A549 (cell line): Measurements from ENCODE around the gene PRKD2. TPM values are rescaled to one million over a fixed set of nuclear protein-coding genes. Genes with fewer than 3 reads are reported as not detected.

Experiments
- ATAC-seq, 2 experiments: fragments of 200-7000 bp in 1 of 2; fragments of >200 bp in 1 of 2; cut with Nextera tagmentation in 1 of 2; cut with Tn5 transposase in 1 of 2; 3 replicates each; pipeline versions ENCODE4 v1.8.0 to v1.9.1; 2018 to 2020; ENCODE audit warnings: mild to moderate bottlenecking in 1 of 2, moderate library complexity in 1 of 2
- CTCF ChIA-PET: fragments of 300-600 bp; sonication (Branson Sonifier 250); formaldehyde crosslinking; extraction: SDS; loops from one replicate; lab custom pipeline; 2021; ENCODE audit warnings: antibody characterized with exemption, inconsistent platforms; lab: Yijun Ruan, JAX
- POLR2A ChIA-PET: fragments of 350-600 bp; formaldehyde crosslinking; extraction: SDS; loops from one replicate; lab custom pipeline; 2021; ENCODE audit warnings: antibody characterized with exemption, inconsistent platforms; lab: Yijun Ruan, JAX
- DNase-seq, 2 experiments: peaks; one replicate each; pipeline versions ENCODE4 v3.0.0 to v3.0.0-alpha.2; 2011 to 2016; ENCODE audit warnings: low read depth in 1 of 2, low spot score in 1 of 2
- FAIRE-seq: peaks from 2 replicates; lab custom pipeline; 2011; peaks lifted over from hg19 to GRCh38; lab: Jason Lieb, UNC
- H3K27ac ChIP-seq, 2 experiments: fragments of >200 bp; sonication (Bioruptor Twin); formaldehyde crosslinking; 3 replicates each; pipeline ENCODE4 v1.5.1; 2016 to 2017
- H3K4me1 ChIP-seq: fragments of >200 bp; sonication (Bioruptor Twin); formaldehyde crosslinking; 3 replicates; pipeline ENCODE4 v1.6.1; 2016
- H3K4me2 ChIP-seq: fragments of >200 bp; sonication (Bioruptor Twin); formaldehyde crosslinking; 3 replicates; pipeline ENCODE4 v1.6.1; 2016
- H3K4me3 ChIP-seq: fragments of >200 bp; sonication (Bioruptor Twin); formaldehyde crosslinking; 3 replicates; pipeline ENCODE4 v1.5.1; 2016
- H3K9me3 ChIP-seq: fragments of >200 bp; sonication (Bioruptor Twin); formaldehyde crosslinking; 3 replicates; pipeline ENCODE4 v1.6.1; 2016
- BCL3 ChIP-seq: fragments of >200 bp; sonication (Bioruptor Twin); formaldehyde crosslinking; IDR thresholded peaks from 3 replicates; pipeline ENCODE4 v1.6.1; 2016
- CBX8 ChIP-seq: fragments of 200-600 bp; sonication (generic); IDR thresholded peaks from 2 replicates; pipeline ENCODE4 v1.6.1; 2016
- CEBPB ChIP-seq, 2 experiments: fragments of >200 bp in 1 of 2; sonication (Bioruptor Twin) in 1 of 2; formaldehyde crosslinking in 1 of 2; IDR thresholded peaks; 2 replicates each; pipeline ENCODE4 v1.6.1; 2012 to 2016
- CTCF ChIP-seq: fragments of >200 bp; sonication (Bioruptor Twin); formaldehyde crosslinking; IDR thresholded peaks from 3 replicates; pipeline ENCODE4 v1.5.1; 2016
- E2F6 ChIP-seq: IDR thresholded peaks from 2 replicates; pipeline ENCODE4 v1.6.1; 2012; ENCODE audit warnings: low read depth, borderline replicate concordance
- FOSB ChIP-seq: fragments of 250-450 bp; sonication (Bioruptor Pico); IDR thresholded peaks from 2 replicates; pipeline ENCODE4 v1.5.0; 2020; ENCODE audit warnings: mild to moderate bottlenecking, moderate library complexity
- HMGXB4 ChIP-seq: fragments of 250-450 bp; sonication (Bioruptor Pico); IDR thresholded peaks from 2 replicates; pipeline ENCODE4 v1.5.0; 2021; ENCODE audit warnings: mild to moderate bottlenecking, moderate library complexity, borderline replicate concordance
- JUN ChIP-seq, 2 experiments: fragments of >200 bp; sonication (Bioruptor Twin); formaldehyde crosslinking; IDR thresholded peaks; 2 replicates in 1 of 2; 3 replicates in 1 of 2; pipeline ENCODE4 v1.6.1; 2016 to 2017
- KDM5A ChIP-seq: fragments of 200-600 bp; sonication (generic); IDR thresholded peaks from 2 replicates; pipeline ENCODE4 v1.6.1; 2016; ENCODE audit warnings: antibody characterized with exemption, mild to moderate bottlenecking
- MAZ ChIP-seq: fragments of 150-350 bp; IDR thresholded peaks from 2 replicates; pipeline ENCODE4 v1.6.1; 2014; ENCODE audit warnings: antibody characterized with exemption, low read depth, low read length, borderline replicate concordance
- NR3C1 ChIP-seq: fragments of >200 bp; sonication (Bioruptor Twin); formaldehyde crosslinking; IDR thresholded peaks from 3 replicates; pipeline ENCODE4 v1.6.1; 2017
- PBX3 ChIP-seq: IDR thresholded peaks from 2 replicates; pipeline ENCODE4 v1.6.1; 2012
- PHF8 ChIP-seq: fragments of 200-600 bp; sonication (generic); IDR thresholded peaks from 2 replicates; pipeline ENCODE4 v1.6.1; 2016; ENCODE audit warnings: low read depth, mild to moderate bottlenecking, antibody characterized with exemption, moderate library complexity, borderline replicate concordance
- POLR2A ChIP-seq: IDR thresholded peaks from 2 replicates; pipeline ENCODE4 v1.6.1; 2012; ENCODE audit warnings: mild to moderate bottlenecking, low read length
- RARB ChIP-seq: fragments of 250-450 bp; sonication (Bioruptor Pico); IDR thresholded peaks from 2 replicates; pipeline ENCODE4 v1.8.0; 2021; ENCODE audit warnings: mild to moderate bottlenecking, moderate library complexity
- USF2 ChIP-seq: fragments of 450-650 bp; IDR thresholded peaks from 2 replicates; pipeline ENCODE4 v1.6.1; 2014; ENCODE audit warnings: antibody characterized with exemption
- ZSCAN20 ChIP-seq: fragments of 250-450 bp; sonication (Bioruptor Pico); IDR thresholded peaks from 2 replicates; pipeline ENCODE4 v1.8.0; 2022; ENCODE audit warnings: mild to moderate bottlenecking, moderate library complexity
- WGBS: methylation state at CpG from one replicate; pipeline ENCODE4 v1.1.6; 2017; ENCODE audit errors: missing lambda C conversion rate; 5-methylcytosine and 5-hydroxymethylcytosine counted together
- polyA minus RNA-seq: library from RNA; depleted of rRNA, polyadenylated mRNA; stranded (reverse); fragments of >200 nt; gene quantifications from 2 replicates; pipeline ENCODE4 v1.2.3, GENCODE V29; 2011; rRNA and poly(A)+ RNA removed
- polyA plus RNA-seq, 4 experiments: library from polyadenylated mRNA; depleted of rRNA in 3 of 4; stranded (reverse); fragments of >200 nt; fragmentation: RNase III in 1 of 4; extraction: RNeasy Plus Mini Kit Qiagen cat#74134 plus additional on column Dnase treatment in 1 of 4; gene quantifications; 2 replicates in 3 of 4; 3 replicates in 1 of 4; pipeline ENCODE4 v1.2.3, GENCODE V29; 2011 to 2017
- TF ChIP-seq, protein P1 (sequence below): fragments of 150-350 bp; IDR thresholded peaks from 2 replicates; pipeline ENCODE4 v1.6.1; 2014; ENCODE audit warnings: low read depth, mild to moderate bottlenecking, low read length

The PRKD2 gene
- polyA plus RNA-seq (2011; rRNA removed) (8.3 and 10.4 TPM in 2 replicates), polyA plus RNA-seq (2017; fragmentation: RNase III; extraction: RNeasy Plus Mini Kit Qiagen cat#74134 plus additional on column Dnase treatment) (21.7 to 25.8 TPM (median 24.6 TPM) in 3 replicates), polyA minus RNA-seq (22.8 and 23.8 TPM in 2 replicates)
- polyA plus RNA-seq (2012; cell fraction: cytosol; rRNA removed): 20.7 and 21.5 TPM in 2 replicates
- polyA plus RNA-seq (2012; cell fraction: nucleus; rRNA removed): 43.5 and 59.2 TPM in 2 replicates

DNA sequence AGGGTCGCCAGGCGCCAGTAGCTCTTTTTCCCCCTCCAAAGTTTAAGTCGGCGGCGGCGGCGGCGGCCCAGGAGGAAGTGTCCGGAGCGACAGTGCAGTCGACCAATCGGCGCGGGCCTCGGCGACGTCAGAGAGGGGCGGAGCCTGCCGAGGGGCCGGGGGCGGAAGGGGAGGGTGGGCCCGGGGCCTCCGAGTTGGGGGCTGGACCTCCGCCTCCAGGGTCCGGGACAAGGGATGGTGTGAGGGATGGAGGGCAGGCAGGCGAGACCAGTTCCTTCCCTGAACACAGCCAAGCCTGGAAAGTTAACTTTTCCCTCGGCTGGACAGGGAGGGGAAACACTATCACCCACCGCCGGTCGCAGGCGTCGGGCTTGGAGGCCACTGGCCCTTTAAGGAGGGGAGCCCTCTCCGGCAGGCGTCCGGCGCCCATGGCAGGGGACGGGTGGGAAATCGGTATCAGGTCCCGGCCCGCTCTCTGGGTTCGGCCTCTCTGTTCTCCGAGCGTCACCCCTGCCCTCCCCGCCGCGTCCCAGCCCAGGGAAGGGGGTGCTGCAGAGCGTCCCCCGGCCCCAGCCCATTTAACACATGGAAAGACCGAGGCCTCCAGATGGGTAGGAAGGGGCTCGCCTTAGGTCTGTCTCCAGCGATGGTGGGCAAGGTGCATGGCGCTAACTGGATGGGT, at the start of gene PRKD2:
PRKD2 (minus strand) TSS at position 81 of the 682 bp plus-strand sequence. CDS start 744 bp downstream, outside the sequence.
- WGBS: 6% methylated on average over 29 of the region's 52 CpGs
- FAIRE-seq: no peak
- H3K4me2 ChIP-seq: peak within 1 kb of the TSS; percentile 98
- CTCF ChIA-PET: interaction anchor here (1.3 to 8.7 kb wide), 5 partner anchors 12 to 55 kb away, joined by 5 to 102 read pairs (median 64); no protein-coding TSS in a partner anchor
- H3K9me3 ChIP-seq: no peaks in the 10 kb centered on the region
- peaks cover 25% of the 10 kb centered on the region for H3K4me1 ChIP-seq
- POLR2A ChIA-PET: interaction anchor here (0.5 to 1.3 kb wide), 2 partner anchors 11 to 371 kb away, joined by 3 read pairs; no protein-coding TSS in a partner anchor
- TF ChIP-seq MAZ (peak; percentile 39; the same call in 1 of the 2 replicates), CBX8 (no peak), USF2 (no peak), FOSB (CRISPR knock-in tag) (0 out of 2 replicates have a peak, but pooled peaks have one; percentile 41), POLR2A (peak; percentile 50; the same call in 1 of the 2 replicates), JUN (IDR thresholded peaks at IDR 0.05) (peak in 1 of 2 experiments; percentile 54; a peak in 2 of 5 replicates), PBX3 (peak; percentile 96), KDM5A (no peak), HMGXB4 (CRISPR knock-in tag) (no peak), E2F6 (no peak)
- H3K27ac ChIP-seq: peak within 1 kb of the TSS; percentile 84 to 90
- peak; percentile 60 to 82 for ATAC-seq
- DNase-seq: peak; percentile 83 to 90
- H3K4me3 ChIP-seq: peak within 1 kb of the TSS; percentile 88

- Histone ChIP-seq H3K4me3 (no peak overlapping the region), H3K9me3 (no peaks in the 10 kb centered on the region), H3K4me2 (no peak overlapping the region), H3K27ac (peak overlapping the region in 1 of 2 experiments; percentile 25; a peak in 2 of 6 replicates), H3K4me1 (peaks cover 21% of the 10 kb centered on the region)
- ChIA-PET CTCF (interaction anchor here (0.7 to 28.2 kb wide), 8 partner anchors 12 to 248 kb away, joined by 3 to 1222 read pairs (median 22); partner anchors contain the start of genes AP2S1 and SLC1A5), POLR2A (interaction anchor here (0.7 to 1.7 kb wide), 2 partner anchors 23 to 65 kb away, joined by 3 to 10 read pairs; partner anchors contain the start of gene SLC1A5)
- no peak for DNase-seq
- no peak for FAIRE-seq
- 61% methylated on average over 11 of the region's 11 CpGs for WGBS
- no peak; a peak in 1 of 6 replicates for ATAC-seq
- TF ChIP-seq RARB (CRISPR knock-in tag) (no peak), NR3C1 (no peak), CTCF (no peak), PHF8 (no peak), BCL3 (no peak), ZSCAN20 (CRISPR knock-in tag) (no peak), CEBPB (IDR thresholded peaks at IDR 0.05) (0 out of 4 replicates have a peak, but pooled peaks of 1 of the 2 experiments have one; percentile 17)
- TF ChIP-seq, protein P1, sequence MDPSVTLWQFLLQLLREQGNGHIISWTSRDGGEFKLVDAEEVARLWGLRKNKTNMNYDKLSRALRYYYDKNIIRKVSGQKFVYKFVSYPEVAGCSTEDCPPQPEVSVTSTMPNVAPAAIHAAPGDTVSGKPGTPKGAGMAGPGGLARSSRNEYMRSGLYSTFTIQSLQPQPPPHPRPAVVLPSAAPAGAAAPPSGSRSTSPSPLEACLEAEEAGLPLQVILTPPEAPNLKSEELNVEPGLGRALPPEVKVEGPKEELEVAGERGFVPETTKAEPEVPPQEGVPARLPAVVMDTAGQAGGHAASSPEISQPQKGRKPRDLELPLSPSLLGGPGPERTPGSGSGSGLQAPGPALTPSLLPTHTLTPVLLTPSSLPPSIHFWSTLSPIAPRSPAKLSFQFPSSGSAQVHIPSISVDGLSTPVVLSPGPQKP: no peak
- TF ChIP-seq, all 56 proteins: peak for 1
Observed at GRCh38 chr19:46764817-46765291, 47.9 kb upstream of the PRKD2 start.
